Heart right ventricle (tissue), 16 donors: Measurements from ENCODE around the gene CYP8B1. TPM values are rescaled to one million over a fixed set of nuclear protein-coding genes. Genes with fewer than 3 reads are reported as not detected.

Source experiments
- ATAC-seq, 8 donors: fragments of 200-7000 bp; cut with Tn5 transposase; one replicate each; pipeline ENCODE4 v1.9.1; 2020; ENCODE audit warnings: mild to moderate bottlenecking in 8 of 8, moderate library complexity in 8 of 8, moderate number of reproducible peaks in 1 of 8
- DNase-seq, 2 donors: peaks; one replicate each; pipeline ENCODE4 v3.0.0-alpha.2; 2020
- H3K27ac ChIP-seq, 10 donors: fragments of 200-600 bp; sonication (generic) in 2 of 10; one replicate each; pipeline versions ENCODE4 v1.5.0 to v1.8.0; 2020 to 2022; ENCODE audit warnings: mild to moderate bottlenecking in 3 of 10
- H3K27me3 ChIP-seq, 7 donors: fragments of 200-600 bp; one replicate each; pipeline ENCODE4 v1.8.0; 2021 to 2022; ENCODE audit warnings: mild to moderate bottlenecking in 2 of 7
- H3K36me3 ChIP-seq, 9 donors: fragments of 200-600 bp; sonication (generic) in 1 of 9; one replicate each; pipeline versions ENCODE4 v1.5.0 to v1.8.0; 2020 to 2022; ENCODE audit warnings: mild to moderate bottlenecking in 2 of 9
- H3K4me1 ChIP-seq, 9 donors: fragments of 200-600 bp; sonication (generic) in 1 of 9; one replicate each; pipeline versions ENCODE4 v1.5.0 to v1.8.0; 2020 to 2022; ENCODE audit warnings: mild to moderate bottlenecking in 4 of 9
- H3K4me3 ChIP-seq, 10 donors: fragments of 200-600 bp; sonication (generic) in 2 of 10; one replicate each; pipeline versions ENCODE4 v1.5.0 to v1.8.0; 2020 to 2022; ENCODE audit warnings: mild to moderate bottlenecking in 7 of 10, moderate library complexity in 2 of 10
- H3K9me3 ChIP-seq, 11 donors: fragments of 200-600 bp in 10 of 11; sonication (generic) in 2 of 11; one replicate each; pipeline versions ENCODE4 v1.5.0 to v1.8.0; 2013 to 2022; ENCODE audit warnings: mild to moderate bottlenecking in 2 of 11, control low read depth in 1 of 11, moderate library complexity in 1 of 11
- CTCF ChIP-seq, 9 donors: fragments of 200-600 bp; sonication (generic) in 2 of 9; IDR thresholded peaks; one replicate each; pipeline versions ENCODE4 v1.5.0 to v1.8.0; 2021 to 2022; ENCODE audit warnings: antibody characterized with exemption in 9 of 9, mild to moderate bottlenecking in 5 of 9, moderate library complexity in 1 of 9
- WGBS, 2 donors: extraction: QIAGEN DNeasy Blood & Tissue Kit; methylation state at CpG; one replicate each; pipeline ENCODE4 v1.1.7; 2013; ENCODE audit warnings: inconsistent platforms in 1 of 2; 5-methylcytosine and 5-hydroxymethylcytosine counted together
- intact Hi-C, 10 donors: fragments of 100-400 bp; cut with DNase I; formaldehyde crosslinking; loops; one replicate each; pipeline versions ENCODE4 v1.11.1 to v1.14.2; 2022
- polyA plus RNA-seq, 2 donors: library from polyadenylated mRNA; stranded (reverse); fragments of 200-250 nt; gene quantifications; one replicate each; pipeline ENCODE4 v1.2.3, GENCODE V29; 2013
- total RNA-seq, 10 donors: library from RNA; stranded (reverse); fragmentation: NEBNext Ultra II Directional in 3 of 10; extraction: Animal tissue kit (Norgen Biotek cat#: 25700) in 3 of 10; gene quantifications; one replicate each; pipeline versions ENCODE4 v1.2.1 to v1.2.4, GENCODE V29; 2021 to 2023
- donor health status: Arrhythmogenic right ventricular cardiomyopathy.
- donor health status: ischemic (EF 13 %, LVEDD 7.1; RV severe dilation, severe dysfunction).
- donor health status: healthy with polysubstance abuse.
- donor health status: DM: no; HTN: yes; CAD: no.
- donor health status: DM: no; HTN: no; CAD: no.
- donor health status: ischemic (EF 25% LVEDD 6.9; RV normal size, moderate dysfunction).
- donor health status: ischemic (EF 25% LVEDD 5.7; RV mildly dilated, moderate dysfunction).
- donor health status: healthy.
- donor health status: DM: yes; HTN: yes; CAD: no.
- donor health status: Ischemic cardiomyopathy.
- donor health status: ischemic (EF 35%, LVEDD 5.7; RV mildly dilated, moderate dysfunction).
- donor health status: nonischemic (EF 11% LVEDD 7.7; RV severe dilation, severe dysfunction).
- donor health status: DM: yes; HTN: yes; CAD: no.
- donor health status: PGD.
- donor health status: ischemic (EF 29% LVEDD 5.4; RV normal size, mild dysfunction).
- donor health status: nonischemic (EF 23%, LVEDD 6.1; RV moderate dilation, normal function).

Gene CYP8B1
- total and polyA plus RNA-seq, 12 donors = not detected

DNA sequence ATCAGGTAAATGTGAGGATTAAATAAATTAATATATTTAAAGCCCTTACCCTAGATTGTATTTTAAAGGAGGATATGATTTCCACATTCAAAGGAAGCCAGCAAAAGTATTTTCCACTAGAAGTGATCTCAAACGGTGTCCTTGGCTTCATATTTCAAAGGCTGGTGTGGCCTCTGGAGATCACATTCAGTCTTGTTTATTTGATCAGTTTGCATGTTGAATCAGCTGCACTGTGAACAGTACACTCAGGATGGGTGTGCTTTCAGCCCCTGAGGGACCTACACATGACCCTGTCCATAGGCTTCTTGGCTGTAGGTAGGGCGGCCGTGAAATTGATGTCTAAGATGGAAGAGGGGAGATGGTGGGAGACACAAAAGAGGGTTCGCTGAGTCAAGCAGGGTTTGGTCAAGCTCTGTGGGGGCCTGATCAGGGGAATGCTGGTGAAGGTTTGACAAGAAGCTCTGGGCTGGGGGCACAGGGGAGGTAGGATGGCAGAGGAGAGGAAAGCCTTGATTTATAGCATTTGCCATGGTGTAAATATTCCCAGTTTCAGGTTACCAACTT, 21.9 kb downstream of the CYP8B1 start:
- H3K4me1 ChIP-seq = peaks cover 0 to 21% (median 0%) of the 10 kb centered on the region in 9 donors
- intact Hi-C loops = no loop called here
- WGBS, 2 donors = 84 to 93% methylated on average over 4 of the region's 4 CpGs
- DNase-seq = no peak
- ATAC-seq = no peak
- H3K27me3 ChIP-seq = no peaks in the 10 kb centered on the region
- no peak overlapping the region for H3K4me3 ChIP-seq
- no peaks in the 10 kb centered on the region for H3K9me3 ChIP-seq
- no peak for TF ChIP-seq CTCF (IDR thresholded peaks at IDR 0.05)
- no peak overlapping the region for H3K27ac ChIP-seq
- H3K36me3 ChIP-seq = no peaks in the 10 kb centered on the region

- Histone ChIP-seq H3K9me3 (no peaks in the 10 kb centered on the region), H3K27me3 (no peaks in the 10 kb centered on the region), H3K36me3 (no peaks in the 10 kb centered on the region), H3K4me1 (peaks cover 0 to 21% (median 0%) of the 10 kb centered on the region in 9 donors), H3K27ac (peak overlapping the region in 2 of 10 donors; percentile 15 to 49), H3K4me3 (no peak overlapping the region)
- no peak for TF ChIP-seq CTCF (IDR thresholded peaks at IDR 0.05)
- DNase-seq = no peak
- WGBS, 2 donors = 71 to 76% methylated on average over 1 of the region's 1 CpG
- intact Hi-C loops = no loop called here
- no peak for ATAC-seq
These were observed 22.6 kb downstream of the CYP8B1 start for GRCh38 chr3:42853056-42853455.

GRCh38 chr3:42852441-42852840, 23.2 kb downstream of the CYP8B1 start:
- H3K27ac ChIP-seq = peak overlapping the region in 3 of 10 donors; percentile 13 to 49 (median 15)
- DNase-seq = no peak

GRCh38 chr3:42851228-42851834, 24.3 kb downstream of the CYP8B1 start:
- Histone ChIP-seq H3K4me1 (peaks cover under 1 to 36% (median 13%) of the 10 kb centered on the region in 9 donors), H3K27me3 (no peaks in the 10 kb centered on the region), H3K4me3 (no peak overlapping the region), H3K27ac (peak overlapping the region in 2 of 10 donors; percentile 29 to 49), H3K9me3 (no peaks in the 10 kb centered on the region), H3K36me3 (no peaks in the 10 kb centered on the region)
- intact Hi-C loops = no loop called here
- WGBS, 2 donors = 76 to 85% methylated on average over 6 of the region's 6 CpGs
- ATAC-seq = no peak
- no peak for TF ChIP-seq CTCF (IDR thresholded peaks at IDR 0.05)
- no peak for DNase-seq

More at GRCh38 chr3:42852441-42852840, 23.2 kb downstream of the CYP8B1 start:
- Histone ChIP-seq H3K27me3 (no peaks in the 10 kb centered on the region), H3K4me1 (peaks cover 0 to 25% (median 4%) of the 10 kb centered on the region in 9 donors), H3K9me3 (no peaks in the 10 kb centered on the region), H3K36me3 (no peaks in the 10 kb centered on the region), H3K4me3 (no peak overlapping the region)
- no peak for TF ChIP-seq CTCF (IDR thresholded peaks at IDR 0.05)
- ATAC-seq = peak in 2 of 8 donors; percentile 57 to 63
- WGBS, 2 donors = 40 to 54% methylated on average over 2 of the region's 2 CpGs
- intact Hi-C loops = no loop called here
